ENCODE results near the gene CACNA2D3. TPM values are rescaled to one million over a fixed set of nuclear protein-coding genes. Genes with fewer than 3 reads are reported as not detected.

The CACNA2D3 gene
- total and polyA plus RNA-seq, 2 donors from 2014 or later, result 5.7 to 11.2 TPM

- DNase-seq, result no peak
- H3K9ac ChIP-seq (ENCODE audit: low read length in 3 of 3), result no peak overlapping the region
- H3K4me1 ChIP-seq (ENCODE audit: control insufficient read depth in 2 of 3, insufficient read depth in 2 of 3, low read depth in 1 of 3, low read length in 3 of 3), result no peaks in the 10 kb centered on the region
- no peak for FAIRE-seq
- no peaks in the 10 kb centered on the region for H3K36me3 ChIP-seq (ENCODE audit: control insufficient read depth in 2 of 3, insufficient read depth in 3 of 3, low read length in 3 of 3)
- H3K4me3 ChIP-seq (ENCODE audit: low read length in 3 of 3), result no peak overlapping the region
- no peaks in the 10 kb centered on the region for H3K27me3 ChIP-seq (ENCODE audit: control insufficient read depth, insufficient read depth, low read length)
- no peaks in the 10 kb centered on the region for H3K9me3 ChIP-seq (ENCODE audit: control insufficient read depth in 2 of 3, insufficient read depth in 1 of 3, low read length in 3 of 3)
- H3K27ac ChIP-seq (ENCODE audit: low read depth in 2 of 2, low read length in 2 of 2), result no peak overlapping the region
- no peak for TF ChIP-seq CTCF (IDR thresholded peaks at IDR 0.05; ENCODE audit: borderline replicate concordance, extremely low read depth, insufficient read depth)
- intact Hi-C loops (cut with DNase I), result no loop called here
Measured at GRCh38 chr3:54514006-54514405, 391.7 kb downstream of the CACNA2D3 start.

- H3K27ac ChIP-seq (ENCODE audit: low read depth in 2 of 2, low read length in 2 of 2), result no peak overlapping the region
- DNase-seq, result no peak
- H3K9me3 ChIP-seq (ENCODE audit: control insufficient read depth in 2 of 3, insufficient read depth in 1 of 3, low read length in 3 of 3), result no peaks in the 10 kb centered on the region
- H3K4me3 ChIP-seq (ENCODE audit: low read length in 3 of 3), result no peak overlapping the region
- FAIRE-seq, result no peak
- no peaks in the 10 kb centered on the region for H3K4me1 ChIP-seq (ENCODE audit: control insufficient read depth in 2 of 3, insufficient read depth in 2 of 3, low read depth in 1 of 3, low read length in 3 of 3)
- intact Hi-C loops (cut with DNase I), result no loop called here
- no peak overlapping the region for H3K9ac ChIP-seq (ENCODE audit: low read length in 3 of 3)
- no peaks in the 10 kb centered on the region for H3K27me3 ChIP-seq (ENCODE audit: control insufficient read depth, insufficient read depth, low read length)
- TF ChIP-seq CTCF (IDR thresholded peaks at IDR 0.05; ENCODE audit: borderline replicate concordance, extremely low read depth, insufficient read depth), result no peak
- no peaks in the 10 kb centered on the region for H3K36me3 ChIP-seq (ENCODE audit: control insufficient read depth in 2 of 3, insufficient read depth in 3 of 3, low read length in 3 of 3)
Measured at GRCh38 chr3:54514416-54514815, 392.1 kb downstream of the CACNA2D3 start.

GRCh38 chr3:54515441-54516213, 393.3 kb downstream of the CACNA2D3 start:
- Histone ChIP-seq H3K4me3 (ENCODE audit: low read length in 3 of 3) (no peak overlapping the region), H3K9me3 (ENCODE audit: control insufficient read depth in 2 of 3, insufficient read depth in 1 of 3, low read length in 3 of 3) (no peaks in the 10 kb centered on the region), H3K36me3 (ENCODE audit: control insufficient read depth in 2 of 3, insufficient read depth in 3 of 3, low read length in 3 of 3) (no peaks in the 10 kb centered on the region), H3K27me3 (ENCODE audit: control insufficient read depth, insufficient read depth, low read length) (no peaks in the 10 kb centered on the region), H3K9ac (ENCODE audit: low read length in 3 of 3) (no peak overlapping the region), H3K4me1 (ENCODE audit: control insufficient read depth in 2 of 3, insufficient read depth in 2 of 3, low read depth in 1 of 3, low read length in 3 of 3) (no peaks in the 10 kb centered on the region), H3K27ac (ENCODE audit: low read depth in 2 of 2, low read length in 2 of 2) (no peak overlapping the region)
- intact Hi-C loops (cut with DNase I), result no loop called here
- TF ChIP-seq CTCF (IDR thresholded peaks at IDR 0.05; ENCODE audit: borderline replicate concordance, extremely low read depth, insufficient read depth), result no peak
- FAIRE-seq (no peak), DNase-seq (peak in 1 of 5 donors; percentile 5)

Measured in kidney (tissue), 14 donors.